HepG2 (cell line): ENCODE data around the gene RAD9A. TPM values are rescaled to one million over a fixed set of nuclear protein-coding genes. Genes with fewer than 3 reads are reported as not detected.

ENCODE experiments used
- AHR ChIP-seq: IDR thresholded peaks from 2 replicates; pipeline ENCODE4 v1.6.1; 2018; ENCODE audit warnings: missing genetic modification reagents, missing compliant biosample characterization
- ASH2L ChIP-seq: fragments of 300-600, 200-600 bp; sonication (generic); IDR thresholded peaks from 2 replicates; pipeline ENCODE4 v1.7.0; 2017; ENCODE audit warnings: low read depth, mild to moderate bottlenecking, moderate library complexity, mixed read lengths, low read length; ENCODE audit not compliant: insufficient read length
- CREB3 ChIP-seq: sonication (generic); formaldehyde crosslinking; IDR thresholded peaks from 2 replicates; pipeline ENCODE4 v1.5.0; 2020; ENCODE audit warnings: missing genetic modification reagents
- GABPB1 ChIP-seq: IDR thresholded peaks from 2 replicates; pipeline ENCODE4 v1.6.1; 2016; ENCODE audit warnings: mild to moderate bottlenecking, missing genetic modification reagents, moderate library complexity, missing compliant biosample characterization
- MED13 ChIP-seq: sonication (generic); formaldehyde crosslinking; IDR thresholded peaks from 2 replicates; pipeline ENCODE4 v1.5.0; 2020; ENCODE audit warnings: missing genetic modification reagents
- MXI1 ChIP-seq: IDR thresholded peaks from 3 replicates; pipeline ENCODE4 v1.6.1; 2012; ENCODE audit warnings: low read depth, low read length, inconsistent platforms, borderline replicate concordance
- PATZ1 ChIP-seq: sonication (generic); formaldehyde crosslinking; IDR thresholded peaks from 2 replicates; pipeline ENCODE4 v1.4.0; 2020; ENCODE audit warnings: missing genetic modification reagents
- PAWR ChIP-seq: sonication (generic); formaldehyde crosslinking; IDR thresholded peaks from 2 replicates; pipeline ENCODE4 v1.4.0; 2020; ENCODE audit warnings: missing genetic modification reagents, mild to moderate bottlenecking, borderline replicate concordance
- POGK ChIP-seq: sonication (generic); formaldehyde crosslinking; conservative IDR thresholded peaks from 2 replicates; pipeline ENCODE4 v1.8.0; 2022; ENCODE audit warnings: mild to moderate bottlenecking, moderate library complexity, missing genetic modification reagents
- RARA ChIP-seq: IDR thresholded peaks from 2 replicates; pipeline ENCODE4 v1.6.1; 2016; ENCODE audit warnings: missing genetic modification reagents, missing compliant biosample characterization
- RBM39 ChIP-seq: fragments of 200-400 bp; formaldehyde crosslinking; IDR thresholded peaks from one replicate; pipeline ENCODE4 v1.6.1; 2018; ENCODE audit warnings: antibody characterized with exemption, mild to moderate bottlenecking, low read depth, low read length; ENCODE audit not compliant: poor library complexity, severe bottlenecking
- TERF1 ChIP-seq: sonication (generic); formaldehyde crosslinking; IDR thresholded peaks from 2 replicates; pipeline ENCODE4 v1.8.0; 2022; ENCODE audit warnings: mild to moderate bottlenecking, missing genetic modification reagents, moderate library complexity
- ZNF331 ChIP-seq: sonication (generic); formaldehyde crosslinking; IDR thresholded peaks from 2 replicates; pipeline ENCODE4 v1.4.0; 2020; ENCODE audit warnings: missing genetic modification reagents
- ZNF484 ChIP-seq: sonication (generic); formaldehyde crosslinking; IDR thresholded peaks from 2 replicates; pipeline ENCODE4 v1.5.1; 2020; ENCODE audit warnings: mild to moderate bottlenecking, low read depth, missing genetic modification reagents, borderline replicate concordance
- ZNF574 ChIP-seq: sonication (generic); formaldehyde crosslinking; IDR thresholded peaks from 2 replicates; pipeline ENCODE4 v1.4.0; 2020; ENCODE audit warnings: missing genetic modification reagents
- ZNF792 ChIP-seq: IDR thresholded peaks from 2 replicates; pipeline ENCODE4 v1.6.1; 2016
- ZSCAN5A ChIP-seq: sonication (generic); formaldehyde crosslinking; IDR thresholded peaks from 2 replicates; pipeline ENCODE4 v1.8.0; 2022; ENCODE audit warnings: mild to moderate bottlenecking, missing genetic modification reagents, borderline replicate concordance
- polyA plus RNA-seq, 8 experiments: library from polyadenylated mRNA; depleted of rRNA in 3 of 8; stranded (reverse) in 7 of 8; unstranded in 1 of 8; fragments of >200 nt; fragmentation: Illumina TruSeq in 4 of 8; extraction: Trizol in 4 of 8; gene quantifications; 2 replicates each; pipeline versions ENCODE4 v1.2.1 to v1.2.3, GENCODE V29; 2011 to 2016; ENCODE audit warnings: low read depth in 4 of 8, missing spikeins in 1 of 8, mixed read lengths in 1 of 8; ENCODE audit not compliant: insufficient read depth in 1 of 8
- total RNA-seq, 5 experiments: library from RNA; depleted of rRNA; stranded (reverse); fragments of >200 nt; fragmentation: Illumina TruSeq; extraction: Trizol; gene quantifications; 2 replicates each; pipeline ENCODE4 v1.2.3, GENCODE V29; 2016; ENCODE audit warnings: low read depth in 1 of 5

Gene RAD9A
- total and polyA plus RNA-seq, 2 of the 13 experiments (the other 11 are each of a cell fraction or from before 2014, with no cell fraction given): 10.1 to 15.7 TPM

- TF ChIP-seq CREB3 (CRISPR knock-in tag): peak; percentile 66; the same call in 1 of the 2 replicates
- no peak for TF ChIP-seq ZNF484
- no peak for TF ChIP-seq TERF1
- peak; percentile 63 for TF ChIP-seq ZNF331 (CRISPR knock-in tag)
- peak; percentile 54; the same call in 1 of the 2 replicates for TF ChIP-seq MED13 (CRISPR knock-in tag)
- no peak for TF ChIP-seq ZNF792 (CRISPR knock-in tag)
- TF ChIP-seq RBM39: peak; percentile 67
- TF ChIP-seq POGK (CRISPR knock-in tag): 0 out of 2 replicates have a peak, but pooled peaks have one; percentile 46
- peak; percentile 94 for TF ChIP-seq PATZ1 (CRISPR knock-in tag)
- TF ChIP-seq ZSCAN5A: no peak
- peak; percentile 95 for TF ChIP-seq ZNF574
- TF ChIP-seq MXI1: peak; percentile 89; the same call in 1 of the 3 replicates
- peak; percentile 94 for TF ChIP-seq GABPB1 (CRISPR knock-in tag)
- peak; percentile 81 for TF ChIP-seq ASH2L
- TF ChIP-seq RARA (CRISPR knock-in tag): peak; percentile 33; the same call in 1 of the 2 replicates
- TF ChIP-seq AHR (CRISPR knock-in tag): no peak
- no peak for TF ChIP-seq PAWR (CRISPR knock-in tag)
These were observed 36.5 kb downstream of the RAD9A start, which contains the start of gene RPS6KB2 (continued) for GRCh38 chr11:67428052-67429001.
